HG03571 (cell line): ENCODE measurements around the gene OGFR.

Experiments
- ATAC-seq: cut with Tn5 transposase; IDR thresholded peaks from one replicate; pipeline ENCODE4 v1.9.1; 2021; ENCODE audit not compliant: unreplicated experiment

The OGFR gene

DNA sequence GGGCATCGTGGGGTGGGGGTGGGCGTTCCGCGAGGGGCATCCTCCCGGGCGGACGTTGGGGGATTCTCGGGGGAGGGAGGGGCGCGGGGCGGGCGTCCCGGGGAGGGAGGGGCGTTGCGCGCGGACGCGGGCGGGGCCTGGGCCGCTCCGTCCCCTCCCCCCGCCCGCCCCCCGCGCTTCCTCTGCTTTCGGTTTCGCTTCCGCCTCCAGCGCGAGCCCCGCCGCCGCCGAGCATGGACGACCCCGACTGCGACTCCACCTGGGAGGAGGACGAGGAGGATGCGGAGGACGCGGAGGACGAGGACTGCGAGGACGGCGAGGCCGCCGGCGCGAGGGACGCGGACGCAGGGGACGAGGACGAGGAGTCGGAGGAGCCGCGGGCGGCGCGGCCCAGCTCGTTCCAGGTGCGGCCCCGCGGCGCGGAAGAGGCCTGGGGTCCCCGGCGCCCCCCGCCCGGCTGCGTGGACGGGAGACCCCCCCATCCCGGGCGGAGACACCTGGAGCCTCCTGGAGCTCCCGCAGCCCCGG is at the start of gene OGFR:
Gene OGFR, plus strand, starts transcription at position 209 of the 528 bp plus-strand sequence. Its CDS starts 25 bp downstream, at position 234.
- ATAC-seq, result no peak

- ATAC-seq, result no peak
Measured at GRCh38 chr20:62754991-62755356, 49.7 kb upstream of the OGFR start.

DNA sequence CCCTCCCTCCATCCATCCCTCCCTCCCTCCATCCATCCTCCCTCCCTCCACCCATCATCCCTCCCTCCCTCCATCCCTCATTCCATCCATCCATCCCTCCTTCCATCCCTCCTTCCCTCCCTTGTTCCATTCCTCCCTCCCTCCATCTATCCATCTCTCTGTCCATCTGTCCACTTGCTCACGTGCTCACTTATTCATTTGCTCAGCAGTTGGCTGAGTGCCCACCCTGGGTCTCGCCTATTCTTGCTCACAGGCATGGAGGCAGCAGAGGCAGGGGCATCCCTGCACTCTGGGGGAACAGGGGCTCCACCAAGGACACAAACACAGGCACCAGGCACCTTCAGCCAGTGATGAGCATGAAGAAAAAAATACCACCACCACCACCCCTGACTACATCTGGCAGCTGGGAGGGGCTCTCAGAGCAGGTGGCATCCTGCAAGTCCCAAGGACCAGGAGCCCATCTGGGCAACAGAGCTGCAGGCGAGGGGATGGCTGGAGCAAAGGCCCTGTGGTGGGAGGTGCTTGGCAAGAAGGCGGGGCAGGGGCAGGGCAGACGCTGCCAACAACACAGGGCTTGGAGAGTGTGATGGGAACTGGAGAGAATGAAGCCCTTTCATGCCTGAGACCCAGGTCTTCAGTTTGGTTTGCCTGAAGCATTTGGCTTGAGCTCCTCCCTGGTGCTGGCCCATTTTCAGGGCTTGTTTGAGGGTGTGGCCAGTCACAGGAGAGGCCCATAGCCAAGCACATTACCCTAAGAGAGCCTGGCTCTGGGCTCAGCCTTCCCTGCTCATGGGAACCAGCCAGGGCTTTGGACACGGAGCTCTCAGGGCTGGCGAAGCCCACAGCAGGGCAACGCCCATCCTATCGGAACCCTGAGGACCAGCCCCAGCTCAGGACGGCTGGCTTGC is 48.6 kb upstream of the OGFR start:
- ATAC-seq, result no peak

GRCh38 chr20:62758226-62758912 is 46.3 kb upstream of the OGFR start:
- no peak for ATAC-seq

GRCh38 chr20:62759981-62760431 is 44.6 kb upstream of the OGFR start:
- no peak for ATAC-seq

GRCh38 chr20:62760471-62760855 is 44.2 kb upstream of the OGFR start:
- no peak for ATAC-seq

- ATAC-seq, result no peak
Measured at GRCh38 chr20:62760856-62761758, 43.5 kb upstream of the OGFR start.

GRCh38 chr20:62761759-62762131 is 42.9 kb upstream of the OGFR start:
- ATAC-seq, result no peak

DNA sequence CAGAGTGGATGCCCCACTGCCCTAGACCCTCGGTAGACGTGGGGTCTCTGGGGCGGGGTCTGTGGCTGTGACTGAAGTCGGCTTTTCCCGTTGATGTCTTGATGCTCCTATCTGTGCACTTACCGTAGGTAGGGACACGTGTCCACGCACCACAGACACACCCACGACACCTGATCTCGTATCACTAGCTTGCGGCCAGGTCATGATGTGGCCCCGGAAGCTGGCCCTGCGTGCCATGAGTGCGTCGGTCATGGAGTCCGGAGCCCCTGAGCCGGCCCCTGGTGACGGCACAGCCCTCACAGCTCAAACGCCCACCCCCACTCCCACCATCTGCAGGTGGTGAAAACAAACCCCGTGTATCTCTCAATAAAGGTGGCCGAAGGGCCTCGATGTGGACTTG is 42.3 kb upstream of the OGFR start:
- ATAC-seq, result no peak

GRCh38 chr20:62762801-62763368 is 41.8 kb upstream of the OGFR start:
- no peak for ATAC-seq

DNA sequence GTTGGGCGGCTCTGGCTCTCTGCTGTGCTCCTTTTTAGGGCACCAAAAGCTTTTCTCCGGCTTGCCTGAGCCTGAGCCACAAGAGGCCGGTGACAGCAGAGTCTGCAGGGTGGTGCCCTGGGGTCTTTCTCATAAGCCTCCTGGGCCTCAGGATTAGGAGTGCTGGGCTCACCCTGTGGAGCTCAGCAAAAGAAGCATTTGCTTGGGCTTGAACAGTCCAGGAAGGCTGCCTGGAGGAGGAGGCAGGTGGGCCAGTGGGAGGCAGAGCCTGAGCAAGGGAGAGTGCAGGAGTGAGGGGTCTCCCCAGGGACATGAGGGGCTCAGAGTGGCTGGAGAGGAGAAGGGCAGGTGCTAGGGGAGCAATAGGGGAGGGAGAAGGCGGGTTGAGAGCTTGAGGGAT is 41.2 kb upstream of the OGFR start:
- no peak for ATAC-seq

DNA sequence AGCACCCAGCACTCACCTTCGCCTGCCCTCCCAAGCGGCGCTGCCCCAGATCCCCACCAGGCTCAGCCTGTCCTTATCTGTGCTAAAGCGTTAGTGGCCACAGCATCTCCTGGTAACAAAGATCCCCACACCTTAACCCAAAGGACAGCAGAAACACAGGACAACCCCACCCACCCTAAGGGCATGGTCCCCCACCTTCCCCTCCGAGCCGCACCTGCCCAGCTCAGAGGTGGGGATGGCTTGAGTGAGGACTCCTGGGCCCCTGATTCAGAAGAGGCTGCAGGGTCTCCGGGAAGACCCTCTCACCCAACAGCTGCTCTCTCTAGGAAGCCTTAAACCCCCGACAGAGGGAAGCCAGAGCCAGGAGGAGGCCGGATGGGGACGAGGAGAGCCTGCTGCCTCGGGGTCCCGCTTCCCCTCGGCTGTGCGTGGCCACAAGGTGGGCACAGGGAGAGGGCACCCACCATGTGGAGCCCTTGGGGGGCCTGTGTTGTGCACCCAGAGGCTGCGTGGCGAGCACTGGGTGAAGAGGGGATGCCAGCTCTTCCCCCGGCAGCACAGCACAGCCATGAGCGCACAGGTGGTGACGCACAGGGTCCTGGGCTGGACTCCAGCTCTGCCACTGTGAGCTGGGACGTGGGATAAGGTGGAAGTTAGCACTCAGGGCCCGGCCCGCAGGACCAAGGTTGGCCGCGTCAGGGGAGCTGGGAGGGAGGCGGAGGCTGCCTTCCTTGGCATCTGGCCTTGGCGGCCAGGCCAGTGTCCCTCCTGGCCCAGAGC is 40.3 kb upstream of the OGFR start:
- ATAC-seq, result no peak

GRCh38 chr20:62765021-62765420 is 39.6 kb upstream of the OGFR start:
- no peak for ATAC-seq

DNA sequence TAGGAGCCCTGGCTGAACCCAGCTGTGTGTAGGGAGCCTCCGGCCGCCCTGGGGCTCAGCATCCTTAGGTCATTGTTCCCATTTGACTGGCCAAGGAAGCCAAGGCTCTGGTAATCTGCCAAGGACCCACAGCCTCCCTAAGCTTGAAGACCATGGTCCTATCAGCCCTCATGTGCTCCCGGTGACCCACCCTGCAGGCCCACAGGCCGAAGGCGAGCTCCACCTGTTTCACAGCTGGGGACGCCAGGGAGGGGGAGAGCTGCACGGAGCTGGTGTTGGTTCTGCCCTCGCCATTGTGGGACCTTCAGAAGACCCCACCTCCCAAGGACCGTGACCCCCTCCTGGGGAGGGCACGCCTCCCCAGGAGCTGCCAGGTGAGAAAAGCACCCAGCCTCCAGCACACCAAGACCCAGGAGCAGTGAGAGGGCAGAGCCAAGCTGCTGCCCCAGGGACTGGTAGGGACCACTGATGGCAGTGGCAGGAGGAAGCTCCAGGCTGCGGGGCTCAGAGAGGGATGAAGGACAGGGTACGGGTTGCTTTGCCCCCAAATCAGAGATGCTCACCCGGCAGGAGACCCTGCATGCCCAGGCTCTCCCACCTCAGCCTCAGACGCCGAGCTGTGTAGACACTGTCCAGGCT is 39.1 kb upstream of the OGFR start:
- ATAC-seq, result no peak

DNA sequence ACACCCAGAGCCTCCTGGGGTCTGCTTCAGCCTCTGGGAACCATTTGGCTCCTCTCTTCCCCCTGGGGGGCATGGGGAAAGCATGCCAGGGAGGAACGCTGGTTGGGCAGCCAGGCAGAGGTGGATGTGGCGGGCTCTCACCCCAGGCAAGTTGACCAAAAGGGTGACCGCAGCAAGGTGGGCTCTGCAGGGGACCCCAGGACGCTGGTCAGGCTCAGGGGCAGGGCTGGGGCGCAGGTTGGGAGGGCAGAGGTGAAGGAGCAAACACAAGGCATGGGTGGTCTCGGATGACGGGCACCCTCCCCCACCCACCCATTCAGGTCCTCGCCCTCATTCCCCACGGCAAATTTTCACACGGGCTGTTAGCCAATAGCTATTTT is 38.6 kb upstream of the OGFR start:
- no peak for ATAC-seq

DNA sequence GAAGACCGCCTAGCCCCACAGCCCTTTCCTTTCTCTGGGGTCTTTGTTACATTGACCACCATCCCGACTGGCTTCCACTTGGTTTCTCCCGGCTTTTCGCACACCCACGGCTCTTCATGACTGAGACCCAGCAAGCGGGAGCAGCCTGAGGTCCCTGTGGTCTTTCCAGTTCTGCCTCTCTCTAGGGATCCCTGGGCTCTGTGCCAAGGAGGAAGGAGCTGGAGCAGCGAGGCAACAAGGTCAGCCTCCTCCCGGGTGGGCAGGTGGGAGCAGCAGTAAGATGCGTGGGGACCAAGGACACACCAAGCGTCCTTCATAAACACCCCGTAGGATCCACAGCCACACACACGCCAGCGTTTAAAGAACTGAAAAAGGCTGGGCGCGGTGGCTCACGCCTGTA is 37.9 kb upstream of the OGFR start:
- ATAC-seq, result no peak

GRCh38 chr20:62768234-62768546 is 36.4 kb upstream of the OGFR start:
- ATAC-seq, result no peak

DNA sequence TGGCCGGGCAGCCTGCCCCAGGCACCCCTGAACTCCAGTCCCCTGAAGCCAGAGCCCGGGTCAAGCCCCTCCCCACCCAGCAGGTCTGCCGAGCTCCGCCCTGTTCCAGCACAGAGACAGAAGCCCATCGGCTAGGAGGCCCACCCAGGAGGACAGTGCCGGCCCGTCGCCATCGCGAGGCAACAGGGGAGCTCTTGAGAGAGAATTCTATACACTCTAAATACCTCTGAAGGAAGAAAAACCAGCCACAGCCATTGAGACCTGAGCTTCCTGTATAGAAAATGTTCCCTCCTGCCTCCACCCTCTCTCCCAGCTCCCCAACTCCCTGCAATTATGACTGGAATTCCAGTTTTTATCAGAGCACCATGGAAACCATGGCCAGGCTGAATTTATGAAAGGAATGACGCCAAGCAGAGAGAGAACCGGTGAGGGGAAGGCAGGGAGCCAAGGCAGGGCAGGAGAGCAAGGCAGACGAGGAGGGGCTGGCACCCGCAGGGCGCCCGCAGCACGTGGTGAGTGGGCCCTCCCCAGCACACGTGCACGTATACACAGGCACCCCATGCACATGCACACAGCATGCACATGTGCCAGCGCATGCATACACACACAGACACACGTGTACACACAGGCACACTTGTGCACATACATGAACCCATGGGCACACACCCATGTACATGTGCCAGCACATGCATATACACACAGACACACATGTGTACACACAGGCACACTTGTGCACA is 35.9 kb upstream of the OGFR start:
- ATAC-seq, result no peak
